HepG2 (cell line): Measurements from ENCODE around the gene TNS1. TPM values are rescaled to one million over a fixed set of nuclear protein-coding genes. Genes with fewer than 3 reads are reported as not detected.

ENCODE experiments used
- CREM ChIP-seq, 2 experiments: sonication (generic) in 1 of 2; formaldehyde crosslinking in 1 of 2; IDR thresholded peaks; 2 replicates each; pipeline versions ENCODE4 v1.4.0 to v1.6.1; 2016 to 2020; ENCODE audit warnings: antibody characterized with exemption in 1 of 2, mild to moderate bottlenecking in 1 of 2, missing genetic modification reagents in 1 of 2
- MTA3 ChIP-seq: sonication (generic); formaldehyde crosslinking; IDR thresholded peaks from 2 replicates; pipeline ENCODE4 v1.4.0; 2020; ENCODE audit warnings: missing genetic modification reagents
- NFE2 ChIP-seq: sonication (generic); formaldehyde crosslinking; IDR thresholded peaks from 2 replicates; pipeline ENCODE4 v1.4.0; 2020; ENCODE audit warnings: missing genetic modification reagents
- PRMT3 ChIP-seq: sonication (generic); formaldehyde crosslinking; IDR thresholded peaks from 2 replicates; pipeline ENCODE4 v1.8.1; 2022; ENCODE audit warnings: low read depth, mild to moderate bottlenecking, moderate library complexity, missing genetic modification reagents, borderline replicate concordance
- SMC3 ChIP-seq: IDR thresholded peaks from 2 replicates; pipeline ENCODE4 v1.6.1; 2011; ENCODE audit warnings: low read length, improper control_type of control experiment
- TAF15 ChIP-seq: fragments of 200-400 bp; formaldehyde crosslinking; IDR thresholded peaks from one replicate; pipeline ENCODE4 v1.6.1; 2018; ENCODE audit warnings: mild to moderate bottlenecking, low read depth, low read length; ENCODE audit not compliant: poor library complexity, severe bottlenecking
- ZFP90 ChIP-seq: sonication (generic); formaldehyde crosslinking; IDR thresholded peaks from 2 replicates; pipeline ENCODE4 v1.8.0; 2022; ENCODE audit warnings: missing genetic modification reagents, mild to moderate bottlenecking, inconsistent platforms, borderline replicate concordance
- ZNF264 ChIP-seq: sonication (generic); formaldehyde crosslinking; IDR thresholded peaks from 2 replicates; pipeline ENCODE4 v1.4.0; 2020; ENCODE audit warnings: missing genetic modification reagents
- ZNF331 ChIP-seq: sonication (generic); formaldehyde crosslinking; IDR thresholded peaks from 2 replicates; pipeline ENCODE4 v1.4.0; 2020; ENCODE audit warnings: missing genetic modification reagents
- ZNF564 ChIP-seq: sonication (generic); formaldehyde crosslinking; IDR thresholded peaks from 2 replicates; pipeline ENCODE4 v1.8.1; 2023; ENCODE audit warnings: mild to moderate bottlenecking, missing genetic modification reagents
- ZNF737 ChIP-seq: sonication (generic); formaldehyde crosslinking; IDR thresholded peaks from 2 replicates; pipeline ENCODE4 v1.5.0; 2020; ENCODE audit warnings: missing genetic modification reagents, mild to moderate bottlenecking, borderline replicate concordance
- polyA plus RNA-seq, 8 experiments: library from polyadenylated mRNA; depleted of rRNA in 3 of 8; stranded (reverse) in 7 of 8; unstranded in 1 of 8; fragments of >200 nt; fragmentation: Illumina TruSeq in 4 of 8; extraction: Trizol in 4 of 8; gene quantifications; 2 replicates each; pipeline versions ENCODE4 v1.2.1 to v1.2.3, GENCODE V29; 2011 to 2016; ENCODE audit warnings: low read depth in 4 of 8, missing spikeins in 1 of 8, mixed read lengths in 1 of 8; ENCODE audit not compliant: insufficient read depth in 1 of 8
- total RNA-seq, 5 experiments: library from RNA; depleted of rRNA; stranded (reverse); fragments of >200 nt; fragmentation: Illumina TruSeq; extraction: Trizol; gene quantifications; 2 replicates each; pipeline ENCODE4 v1.2.3, GENCODE V29; 2016; ENCODE audit warnings: low read depth in 1 of 5
- TF ChIP-seq, protein P1 (sequence below): sonication (generic); formaldehyde crosslinking; IDR thresholded peaks from 2 replicates; pipeline ENCODE4 v1.4.0; 2020; ENCODE audit warnings: missing genetic modification reagents
- TF ChIP-seq, protein P2 (sequence below): sonication (generic); formaldehyde crosslinking; IDR thresholded peaks from 2 replicates; pipeline ENCODE4 v1.8.1; 2023; ENCODE audit warnings: mild to moderate bottlenecking, missing genetic modification reagents, borderline replicate concordance
- TF ChIP-seq, protein P3 (sequence below): sonication (generic); formaldehyde crosslinking; IDR thresholded peaks from 2 replicates; pipeline ENCODE4 v1.5.0; 2020; ENCODE audit warnings: missing genetic modification reagents, mild to moderate bottlenecking, borderline replicate concordance
- TF ChIP-seq, protein P4 (sequence below), 2 experiments: fragments of 450-650 bp in 1 of 2; sonication (generic) in 1 of 2; formaldehyde crosslinking in 1 of 2; IDR thresholded peaks; 2 replicates each; pipeline versions ENCODE4 v1.6.1 to v1.8.0; 2016 to 2022; ENCODE audit warnings: antibody characterized with exemption in 1 of 2, mild to moderate bottlenecking in 1 of 2, missing genetic modification reagents in 1 of 2

The TNS1 gene
- total and polyA plus RNA-seq, 2 of the 13 experiments (the other 11 are each of a cell fraction or from before 2014, with no cell fraction given) = 1.9 to 118 TPM

DNA sequence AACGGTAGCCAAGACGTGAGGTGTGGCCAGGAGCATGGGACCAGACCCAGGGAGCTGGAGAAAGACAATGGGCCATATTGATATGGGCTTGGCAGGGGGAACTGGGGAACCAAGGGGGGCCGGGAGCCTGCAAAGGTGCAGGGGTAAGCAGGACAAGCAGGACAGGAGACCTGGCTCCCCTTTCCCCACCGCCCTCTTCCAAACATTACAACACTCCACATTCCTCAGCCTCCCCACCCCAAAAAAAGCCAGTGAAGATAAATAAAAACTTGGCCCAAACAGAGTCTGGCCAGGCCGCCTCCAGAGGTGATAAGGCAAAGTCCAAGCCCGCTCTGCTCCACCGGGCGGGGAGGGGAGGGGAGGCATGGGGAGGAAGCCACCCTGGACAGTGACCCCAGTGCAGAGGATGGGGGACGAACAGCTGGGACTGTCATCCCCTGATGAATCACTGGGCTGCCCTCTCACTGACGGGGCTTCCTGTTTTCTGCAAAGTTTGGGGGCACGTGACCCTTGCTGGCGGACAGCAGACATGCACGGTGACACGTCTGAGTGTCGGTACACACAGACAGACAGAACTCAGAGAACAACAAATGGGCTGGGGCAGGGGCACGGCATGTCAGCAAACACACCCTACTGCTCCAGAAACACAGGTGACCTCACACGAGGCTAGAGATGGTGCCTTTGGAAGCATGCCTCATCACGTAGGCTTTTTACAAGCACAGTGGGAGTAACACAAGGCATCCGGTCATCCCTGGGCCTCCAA lies 100.2 kb downstream of the TNS1 start (continued):
- TF ChIP-seq, protein P1, sequence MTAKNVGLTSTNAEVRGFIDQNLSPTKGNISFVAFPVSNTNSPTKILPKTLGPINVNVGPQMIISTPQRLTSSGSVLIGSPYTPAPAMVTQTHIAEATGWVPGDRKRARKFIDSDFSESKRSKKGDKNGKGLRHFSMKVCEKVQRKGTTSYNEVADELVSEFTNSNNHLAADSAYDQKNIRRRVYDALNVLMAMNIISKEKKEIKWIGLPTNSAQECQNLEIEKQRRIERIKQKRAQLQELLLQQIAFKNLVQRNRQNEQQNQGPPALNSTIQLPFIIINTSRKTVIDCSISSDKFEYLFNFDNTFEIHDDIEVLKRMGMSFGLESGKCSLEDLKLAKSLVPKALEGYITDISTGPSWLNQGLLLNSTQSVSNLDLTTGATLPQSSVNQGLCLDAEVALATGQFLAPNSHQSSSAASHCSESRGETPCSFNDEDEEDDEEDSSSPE (CRISPR knock-in tag) = peak; percentile 81
- TF ChIP-seq NFE2 (CRISPR knock-in tag) (no peak), MTA3 (CRISPR knock-in tag) (no peak), ZNF264 (CRISPR knock-in tag) (peak; percentile 83; the same call in 1 of the 2 replicates), ZNF564 (CRISPR knock-in tag) (peak; percentile 94), CREM (IDR thresholded peaks at IDR 0.05) (peak; percentile 89), CREM (CRISPR knock-in tag; IDR thresholded peaks at IDR 0.05) (no peak; the same call in 1 of the 2 replicates), ZNF737 (0 out of 2 replicates have a peak, but pooled peaks have one; percentile 58), ZNF331 (CRISPR knock-in tag) (peak; percentile 93), ZFP90 (CRISPR knock-in tag) (peak; percentile 89; the same call in 1 of the 2 replicates), SMC3 (no peak; the same call in 1 of the 2 replicates), PRMT3 (no peak), TAF15 (no peak)
- TF ChIP-seq, protein P2, sequence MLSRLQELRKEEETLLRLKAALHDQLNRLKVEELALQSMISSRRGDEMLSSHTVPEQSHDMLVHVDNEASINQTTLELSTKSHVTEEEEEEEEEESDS (CRISPR knock-in tag) = peak; percentile 91; the same call in 1 of the 2 replicates
- TF ChIP-seq, protein P3, sequence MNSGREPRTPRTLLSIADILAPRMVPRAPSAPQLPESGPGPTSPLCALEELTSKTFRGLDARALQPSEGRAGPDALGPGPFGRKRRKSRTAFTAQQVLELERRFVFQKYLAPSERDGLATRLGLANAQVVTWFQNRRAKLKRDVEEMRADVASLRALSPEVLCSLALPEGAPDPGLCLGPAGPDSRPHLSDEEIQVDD = peak; percentile 9; the same call in 1 of the 2 replicates
- TF ChIP-seq, protein P4, sequence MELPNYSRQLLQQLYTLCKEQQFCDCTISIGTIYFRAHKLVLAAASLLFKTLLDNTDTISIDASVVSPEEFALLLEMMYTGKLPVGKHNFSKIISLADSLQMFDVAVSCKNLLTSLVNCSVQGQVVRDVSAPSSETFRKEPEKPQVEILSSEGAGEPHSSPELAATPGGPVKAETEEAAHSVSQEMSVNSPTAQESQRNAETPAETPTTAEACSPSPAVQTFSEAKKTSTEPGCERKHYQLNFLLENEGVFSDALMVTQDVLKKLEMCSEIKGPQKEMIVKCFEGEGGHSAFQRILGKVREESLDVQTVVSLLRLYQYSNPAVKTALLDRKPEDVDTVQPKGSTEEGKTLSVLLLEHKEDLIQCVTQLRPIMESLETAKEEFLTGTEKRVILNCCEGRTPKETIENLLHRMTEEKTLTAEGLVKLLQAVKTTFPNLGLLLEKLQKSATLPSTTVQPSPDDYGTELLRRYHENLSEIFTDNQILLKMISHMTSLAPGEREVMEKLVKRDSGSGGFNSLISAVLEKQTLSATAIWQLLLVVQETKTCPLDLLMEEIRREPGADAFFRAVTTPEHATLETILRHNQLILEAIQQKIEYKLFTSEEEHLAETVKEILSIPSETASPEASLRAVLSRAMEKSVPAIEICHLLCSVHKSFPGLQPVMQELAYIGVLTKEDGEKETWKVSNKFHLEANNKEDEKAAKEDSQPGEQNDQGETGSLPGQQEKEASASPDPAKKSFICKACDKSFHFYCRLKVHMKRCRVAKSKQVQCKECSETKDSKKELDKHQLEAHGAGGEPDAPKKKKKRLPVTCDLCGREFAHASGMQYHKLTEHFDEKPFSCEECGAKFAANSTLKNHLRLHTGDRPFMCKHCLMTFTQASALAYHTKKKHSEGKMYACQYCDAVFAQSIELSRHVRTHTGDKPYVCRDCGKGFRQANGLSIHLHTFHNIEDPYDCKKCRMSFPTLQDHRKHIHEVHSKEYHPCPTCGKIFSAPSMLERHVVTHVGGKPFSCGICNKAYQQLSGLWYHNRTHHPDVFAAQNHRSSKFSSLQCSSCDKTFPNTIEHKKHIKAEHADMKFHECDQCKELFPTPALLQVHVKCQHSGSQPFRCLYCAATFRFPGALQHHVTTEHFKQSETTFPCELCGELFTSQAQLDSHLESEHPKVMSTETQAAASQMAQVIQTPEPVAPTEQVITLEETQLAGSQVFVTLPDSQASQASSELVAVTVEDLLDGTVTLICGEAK (IDR thresholded peaks at IDR 0.05) = no peak
- TF ChIP-seq, protein P4 (CRISPR knock-in tag; IDR thresholded peaks at IDR 0.05) = peak; percentile 81; the same call in 1 of the 2 replicates
